Upper lobe of left lung (tissue), 6 donors: ENCODE data around the gene APOC3. TPM values are rescaled to one million over a fixed set of nuclear protein-coding genes. Genes with fewer than 3 reads are reported as not detected.

ENCODE experiments used
- ATAC-seq, 2 donors: fragments of 200-7000 bp; cut with Tn5 transposase; one replicate each; pipeline ENCODE4 v1.9.1; 2022; ENCODE audit warnings: mild to moderate bottlenecking in 2 of 2, moderate library complexity in 2 of 2; ENCODE audit not compliant: low FRiP score in 2 of 2
- DNase-seq, 2 donors: peaks; one replicate each; pipeline ENCODE4 v3.0.0-alpha.2; 2019 to 2020
- H3K27ac ChIP-seq, 4 donors: fragments of 200-600 bp; sonication (generic); one replicate each; pipeline ENCODE4 v1.5.1; 2016 to 2019
- H3K27me3 ChIP-seq, 4 donors: fragments of 200-600 bp; sonication (generic); one replicate each; pipeline ENCODE4 v1.5.1; 2017 to 2019
- H3K36me3 ChIP-seq, 4 donors: fragments of 200-600 bp; sonication (generic); one replicate each; pipeline ENCODE4 v1.5.1; 2016 to 2019
- H3K4me1 ChIP-seq, 4 donors: fragments of 200-600 bp; sonication (generic); one replicate each; pipeline ENCODE4 v1.5.1; 2018 to 2019
- H3K4me3 ChIP-seq, 4 donors: fragments of 200-600 bp; sonication (generic); one replicate each; pipeline ENCODE4 v1.5.1; 2017 to 2019; ENCODE audit warnings: mild to moderate bottlenecking in 2 of 4, moderate library complexity in 1 of 4
- H3K9me3 ChIP-seq, 4 donors: fragments of 200-600 bp; sonication (generic); one replicate each; pipeline ENCODE4 v1.5.1; 2018 to 2019
- CTCF ChIP-seq, 6 experiments: fragments of 450-650 bp in 4 of 6; fragments of 200-600 bp in 2 of 6; sonication (generic) in 2 of 6; IDR thresholded peaks; one replicate each; pipeline ENCODE4 v1.5.1; 2016 to 2019; ENCODE audit warnings: antibody characterized with exemption in 6 of 6
- EP300 ChIP-seq, 4 donors: sonication (generic); formaldehyde crosslinking; IDR thresholded peaks; one replicate each; pipeline ENCODE4 v1.5.1; 2017; ENCODE audit warnings: antibody characterized with exemption in 4 of 4, control low read depth in 2 of 4
- POLR2A ChIP-seq, 4 donors: fragments of 450-650 bp; IDR thresholded peaks; one replicate each; pipeline ENCODE4 v1.5.1; 2016 to 2017; ENCODE audit warnings: antibody characterized with exemption in 4 of 4, mild to moderate bottlenecking in 2 of 4
- POLR2AphosphoS5 ChIP-seq, 2 donors: sonication (generic); formaldehyde crosslinking; IDR thresholded peaks; one replicate each; pipeline ENCODE4 v1.5.1; 2017; ENCODE audit warnings: antibody characterized with exemption in 2 of 2
- WGBS, 2 donors: methylation state at CpG; one replicate each; pipeline ENCODE4 v1.1.5; 2017 to 2018; 5-methylcytosine and 5-hydroxymethylcytosine counted together
- total RNA-seq, 6 donors: library from RNA; depleted of rRNA in 4 of 6; stranded (reverse); fragments of >200 nt in 4 of 6; gene quantifications; one replicate each; pipeline versions ENCODE4 v1.1.0 to v1.2.1, GENCODE V29; 2016 to 2021
- donor health status: DM: no; HTN: no; CAD: no; lungs with moderate emphysema.
- donor health status: DM: no; HTN: yes; CAD: no; lungs with severe emphysema.

The APOC3 gene
- total RNA-seq, 6 donors from 2014 or later: 3.7 to 4.4 TPM; not detected in 4

DNA sequence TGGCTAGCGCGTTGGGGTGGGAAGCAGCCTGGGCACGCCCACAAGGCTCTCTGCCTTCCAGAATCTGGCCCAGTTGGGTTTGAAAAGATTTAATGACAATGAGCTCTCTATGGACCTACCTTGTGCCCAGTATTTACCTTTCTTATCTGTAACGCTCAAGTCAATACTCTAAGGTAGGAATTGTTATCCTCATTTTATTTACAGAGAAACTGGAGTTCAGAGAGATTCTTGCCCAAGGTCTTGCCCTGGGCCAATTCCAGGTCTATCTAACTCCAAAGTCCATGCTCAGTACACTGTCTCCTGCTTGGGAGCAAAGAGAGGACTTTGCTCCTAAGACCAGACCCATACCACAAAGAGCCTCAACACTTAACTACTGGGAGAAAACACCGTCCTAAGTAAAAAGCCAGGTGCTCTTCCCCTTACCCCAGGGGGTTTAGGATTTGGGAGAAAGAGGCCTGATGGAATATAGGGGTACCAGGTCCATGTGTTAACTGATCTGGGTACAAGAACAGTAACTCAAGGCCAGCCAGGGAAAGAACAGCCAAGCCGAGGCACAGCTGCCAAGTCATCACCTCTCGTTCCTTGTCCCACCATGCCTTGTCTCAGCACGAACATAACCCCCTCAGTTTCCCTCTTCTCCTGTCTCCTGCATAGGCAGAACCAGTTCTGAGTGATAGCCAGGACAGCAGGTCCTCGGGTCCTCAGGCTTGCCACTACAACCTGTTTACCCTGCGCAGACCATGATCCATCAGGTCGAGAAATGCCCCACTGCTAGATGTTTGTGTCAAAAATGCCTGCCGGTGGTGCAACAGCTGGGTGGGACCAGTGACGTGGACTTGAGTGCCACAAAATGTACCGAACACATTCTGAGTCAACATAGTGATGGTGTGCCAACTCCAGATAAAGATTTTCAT lies 21.2 kb upstream of the APOC3 start:
- H3K27ac ChIP-seq: peak overlapping the region; percentile 58 to 88 (median 78)
- ATAC-seq: peak; percentile 71 to 84

GRCh38 chr11:116811194-116811593 lies 18.5 kb upstream of the APOC3 start:
- Histone ChIP-seq H3K27ac (no peak overlapping the region), H3K4me3 (no peak overlapping the region), H3K4me1 (peaks cover 0 to 11% (median 0%) of the 10 kb centered on the region in 4 donors), H3K9me3 (no peaks in the 10 kb centered on the region), H3K27me3 (no peaks in the 10 kb centered on the region), H3K36me3 (no peaks in the 10 kb centered on the region)
- 73 to 86% methylated on average over 3 of the region's 3 CpGs for WGBS, 2 donors
- no peak for TF ChIP-seq POLR2AphosphoS5 (IDR thresholded peaks at IDR 0.05)
- TF ChIP-seq POLR2A (IDR thresholded peaks at IDR 0.05): no peak
- TF ChIP-seq EP300 (IDR thresholded peaks at IDR 0.05): no peak
- no peak for TF ChIP-seq CTCF (IDR thresholded peaks at IDR 0.05)
- no peak for ATAC-seq
- no peak for DNase-seq

More for the DNA sequence above, 21.2 kb upstream of the APOC3 start:
- Histone ChIP-seq H3K27me3 (no peaks in the 10 kb centered on the region), H3K4me3 (no peak overlapping the region), H3K9me3 (no peaks in the 10 kb centered on the region), H3K36me3 (no peaks in the 10 kb centered on the region), H3K4me1 (peaks cover 0 to 11% (median 0%) of the 10 kb centered on the region in 4 donors)
- WGBS, 2 donors: 55 to 64% methylated on average over 14 of the region's 14 CpGs
- peak in 1 of 2 donors; percentile 86 for DNase-seq
- TF ChIP-seq POLR2AphosphoS5 (IDR thresholded peaks at IDR 0.05): peak; percentile 36 to 42
- peak in 3 of 4 donors; percentile 61 to 94 (median 91) for TF ChIP-seq EP300 (IDR thresholded peaks at IDR 0.05)
- TF ChIP-seq POLR2A (IDR thresholded peaks at IDR 0.05): no peak
- no peak for TF ChIP-seq CTCF (IDR thresholded peaks at IDR 0.05)

DNA sequence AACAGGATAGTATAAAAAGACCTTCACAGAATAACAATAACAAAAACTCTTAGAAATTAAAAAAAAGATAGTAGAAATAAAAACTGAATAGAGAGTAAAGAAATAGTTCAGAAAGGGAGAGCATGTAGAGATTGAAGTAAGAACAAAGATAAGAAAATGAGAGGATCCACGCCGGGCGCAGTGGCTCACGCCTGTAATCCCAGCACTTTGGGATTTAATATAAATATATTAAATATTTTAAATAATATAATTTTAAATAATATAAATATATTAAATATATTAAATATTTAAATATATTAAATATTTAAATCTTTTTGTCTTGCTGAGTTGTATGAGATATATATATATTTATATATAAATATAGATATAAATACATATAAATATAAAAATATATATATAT lies 17.6 kb upstream of the APOC3 start:
- no peak for ATAC-seq
- TF ChIP-seq CTCF (IDR thresholded peaks at IDR 0.05) (no peak), POLR2A (IDR thresholded peaks at IDR 0.05) (no peak), EP300 (IDR thresholded peaks at IDR 0.05) (no peak), POLR2AphosphoS5 (IDR thresholded peaks at IDR 0.05) (no peak)

GRCh38 chr11:116813170-116813569 lies 16.5 kb upstream of the APOC3 start:
- DNase-seq (no peak), ATAC-seq (no peak)
- Histone ChIP-seq H3K27ac (no peak overlapping the region), H3K4me3 (no peak overlapping the region), H3K36me3 (no peaks in the 10 kb centered on the region), H3K27me3 (no peaks in the 10 kb centered on the region), H3K9me3 (no peaks in the 10 kb centered on the region), H3K4me1 (peaks cover 0 to 5% (median 0%) of the 10 kb centered on the region in 4 donors)
- no peak for TF ChIP-seq POLR2AphosphoS5 (IDR thresholded peaks at IDR 0.05)
- no peak for TF ChIP-seq CTCF (IDR thresholded peaks at IDR 0.05)
- TF ChIP-seq EP300 (IDR thresholded peaks at IDR 0.05): no peak
- TF ChIP-seq POLR2A (IDR thresholded peaks at IDR 0.05): no peak
- WGBS, 2 donors: 89% methylated on average over 1 of the region's 1 CpG; no CpG with 5 or more reads in 1 of the 2 donors

More for the DNA sequence above, 17.6 kb upstream of the APOC3 start:
- no peaks in the 10 kb centered on the region for H3K36me3 ChIP-seq
- H3K4me1 ChIP-seq: peaks cover 0 to 11% (median 0%) of the 10 kb centered on the region in 4 donors
- H3K4me3 ChIP-seq: no peak overlapping the region
- no peaks in the 10 kb centered on the region for H3K9me3 ChIP-seq
- no peak overlapping the region for H3K27ac ChIP-seq
- DNase-seq: no peak
- no peaks in the 10 kb centered on the region for H3K27me3 ChIP-seq
- whole genome bisulfite sequencing, 2 donors: 88 to 97% methylated on average over 4 of the region's 4 CpGs
